HUES48 (cell line): ENCODE measurements around the gene SLC35D1.

ENCODE experiments used
- H3K27ac ChIP-seq: one replicate; pipeline ENCODE4 v1.7.0; 2013; ENCODE audit warnings: low read depth, low read length, inconsistent platforms
- H3K27me3 ChIP-seq: 2 replicates; pipeline ENCODE4 v1.6.1; 2013; ENCODE audit warnings: mild to moderate bottlenecking, low read length; ENCODE audit not compliant: control insufficient read depth, insufficient read depth
- H3K36me3 ChIP-seq: 2 replicates; pipeline ENCODE4 v1.6.1; 2013; ENCODE audit warnings: low read length; ENCODE audit not compliant: control insufficient read depth, insufficient read depth
- H3K4me1 ChIP-seq: 2 replicates; pipeline ENCODE4 v1.6.1; 2013; ENCODE audit warnings: mild to moderate bottlenecking, low read length; ENCODE audit not compliant: control insufficient read depth, insufficient read depth
- H3K4me3 ChIP-seq: 2 replicates; pipeline ENCODE4 v1.5.1; 2013; ENCODE audit warnings: mild to moderate bottlenecking, low read depth, low read length
- H3K9ac ChIP-seq: 2 replicates; pipeline ENCODE4 v1.6.1; 2013; ENCODE audit warnings: mild to moderate bottlenecking, low read depth, low read length, moderate library complexity
- H3K9me3 ChIP-seq: 2 replicates; pipeline ENCODE4 v1.6.1; 2013; ENCODE audit warnings: low read length; ENCODE audit not compliant: control insufficient read depth, insufficient read depth

SLC35D1 gene

DNA sequence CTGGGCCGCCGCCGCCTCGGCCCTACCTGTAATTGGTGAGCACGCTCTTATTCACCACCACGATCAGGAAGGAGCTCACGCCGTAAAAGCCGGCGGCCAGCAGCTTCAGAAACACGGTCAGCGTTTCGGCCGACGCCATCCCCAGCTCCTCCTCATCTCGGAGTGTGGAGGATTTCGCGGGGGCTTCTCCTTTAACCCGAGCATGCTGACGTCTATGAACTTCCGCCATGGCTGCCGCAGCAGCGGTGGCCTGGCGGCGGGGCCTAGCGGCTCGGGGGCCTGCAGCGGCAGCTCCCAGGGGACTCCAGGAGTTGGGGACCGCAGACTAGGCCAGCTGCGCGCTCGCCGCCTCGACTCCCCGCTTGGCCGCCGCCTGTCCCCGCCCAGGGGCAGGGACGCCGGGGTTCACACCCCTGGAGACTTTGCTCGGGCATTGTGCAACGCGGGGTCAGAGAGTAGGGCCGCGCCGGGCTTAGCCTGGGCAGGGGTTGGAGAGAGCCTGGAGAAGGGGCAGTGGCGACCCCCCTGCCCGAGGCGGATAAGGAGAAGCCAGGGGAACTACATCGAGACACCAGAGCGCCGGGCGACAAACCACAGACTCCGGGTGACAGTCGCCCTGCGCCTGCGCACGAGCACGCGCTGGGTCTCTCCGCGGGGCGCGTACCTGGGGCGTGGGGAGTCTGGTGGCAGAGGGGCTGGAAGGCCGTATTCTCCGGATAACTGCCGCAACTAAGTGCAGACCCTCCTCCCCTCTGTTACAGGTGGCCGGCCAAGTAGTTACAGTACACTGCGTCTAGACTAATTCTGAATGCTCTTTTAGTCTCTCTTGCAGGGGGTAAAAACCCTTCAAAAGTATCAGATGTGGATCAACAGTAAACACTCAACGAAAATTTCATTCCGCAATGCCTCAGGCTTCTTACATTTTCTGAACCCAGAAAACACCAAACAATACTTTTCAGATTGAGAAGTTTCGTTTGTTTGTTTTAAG, at the start of gene SLC35D1:
SLC35D1 (minus strand) TSS at position 364 of the 988 bp plus-strand sequence; CDS start at position 229, 135 bp downstream.
- peak within 1 kb of the TSS; percentile 92 for H3K27ac ChIP-seq
- peak within 1 kb of the TSS; percentile 94 for H3K4me3 ChIP-seq
- H3K9ac ChIP-seq: peak within 1 kb of the TSS; percentile 85
- H3K9me3 ChIP-seq: no peaks in the 10 kb centered on the region
- peaks cover 12% of the 10 kb centered on the region; the same call in 1 of the 2 replicates for H3K4me1 ChIP-seq
- peaks cover 11% of the 10 kb centered on the region for H3K27me3 ChIP-seq
- H3K36me3 ChIP-seq: peaks cover 13% of the 10 kb centered on the region; the same call in 1 of the 2 replicates

DNA sequence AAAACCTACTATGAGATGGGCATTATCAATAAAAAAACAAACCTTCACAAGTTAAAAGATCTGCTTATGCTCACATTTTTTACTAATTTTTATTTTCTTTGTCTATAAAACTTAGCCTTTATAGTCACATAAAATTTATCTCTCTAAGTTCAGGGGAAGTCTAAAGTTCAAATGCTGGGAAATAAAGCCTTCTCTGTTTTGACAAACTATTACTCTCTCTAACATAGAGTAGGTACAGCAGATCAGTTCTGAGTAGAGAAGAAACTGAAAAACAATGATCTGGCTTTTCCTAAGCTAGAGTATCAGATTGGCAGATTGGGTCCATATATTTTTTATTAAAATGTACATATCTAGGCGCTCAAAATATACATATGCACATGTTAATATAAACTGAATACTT, 49.6 kb upstream of the SLC35D1 start:
- no peak overlapping the region for H3K9ac ChIP-seq
- H3K27ac ChIP-seq: no peak overlapping the region
- H3K4me3 ChIP-seq: no peak overlapping the region
- no peaks in the 10 kb centered on the region for H3K9me3 ChIP-seq
- H3K36me3 ChIP-seq: no peaks in the 10 kb centered on the region
- H3K27me3 ChIP-seq: no peaks in the 10 kb centered on the region
- no peaks in the 10 kb centered on the region for H3K4me1 ChIP-seq

DNA sequence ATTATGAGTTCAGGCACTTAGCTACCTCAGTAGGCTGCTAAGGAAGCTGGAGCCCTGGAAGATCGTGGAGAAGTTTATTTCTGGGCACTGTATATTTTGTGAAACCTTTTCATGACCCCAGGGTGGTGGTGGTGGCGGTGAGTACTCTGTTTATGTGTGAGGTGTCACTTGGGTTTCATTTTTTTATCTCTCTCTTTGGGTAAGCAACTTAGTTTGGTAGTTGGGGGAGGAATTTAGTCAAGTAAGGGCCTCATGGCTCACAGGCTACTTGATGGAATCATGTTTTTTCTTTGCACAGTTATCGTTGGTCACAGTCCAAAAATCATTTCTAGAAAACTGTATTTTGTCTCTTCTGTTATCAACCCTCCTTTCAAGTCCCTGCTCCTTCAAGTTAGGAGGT, 46.9 kb upstream of the SLC35D1 start:
- Histone ChIP-seq H3K36me3 (no peaks in the 10 kb centered on the region), H3K27me3 (no peaks in the 10 kb centered on the region), H3K9ac (no peak overlapping the region), H3K9me3 (no peaks in the 10 kb centered on the region), H3K27ac (no peak overlapping the region), H3K4me1 (peaks cover 6% of the 10 kb centered on the region), H3K4me3 (no peak overlapping the region)

DNA sequence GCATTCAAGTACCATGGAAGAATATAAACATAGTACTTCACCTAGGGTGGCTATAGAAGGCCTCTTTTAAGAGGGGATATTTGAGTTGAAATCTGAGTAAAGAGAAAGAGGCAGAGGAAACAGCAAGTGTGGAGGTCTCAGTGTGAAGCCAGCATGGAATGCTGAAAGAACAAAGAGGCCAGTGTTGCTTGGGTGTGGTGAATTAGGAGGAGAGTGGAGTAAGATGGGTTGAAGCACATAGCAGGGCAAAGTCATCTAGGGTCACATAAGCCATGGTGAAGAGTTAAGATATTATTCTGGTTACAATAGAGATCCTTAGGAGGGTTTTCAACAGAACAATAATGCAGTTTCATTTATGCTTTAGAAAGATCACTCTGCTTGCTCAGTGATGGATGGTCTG, 43.4 kb upstream of the SLC35D1 start:
- no peaks in the 10 kb centered on the region for H3K36me3 ChIP-seq
- peak overlapping the region; percentile 32 for H3K27ac ChIP-seq

DNA sequence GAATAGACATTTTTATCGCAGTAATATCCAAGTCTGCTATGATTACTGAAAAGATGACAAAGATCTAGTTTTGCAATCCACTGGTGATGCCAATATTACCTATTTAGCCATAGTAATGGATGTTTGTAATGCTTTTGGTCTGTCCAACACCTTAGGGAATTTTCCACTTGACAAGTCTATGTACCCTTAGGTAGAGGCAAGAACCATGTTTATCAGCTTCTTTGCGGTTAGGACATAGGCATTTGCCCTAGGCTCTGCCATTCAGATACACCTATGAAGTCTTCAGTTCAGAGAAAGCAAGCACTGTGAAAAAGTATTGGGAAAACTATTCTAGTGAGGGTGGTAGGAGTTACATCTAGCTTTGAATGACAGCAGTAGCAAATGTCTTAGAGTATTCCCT, 40.2 kb upstream of the SLC35D1 start:
- no peak overlapping the region for H3K27ac ChIP-seq
- H3K9ac ChIP-seq: no peak overlapping the region
- no peaks in the 10 kb centered on the region for H3K27me3 ChIP-seq
- H3K36me3 ChIP-seq: no peaks in the 10 kb centered on the region
- no peak overlapping the region for H3K4me3 ChIP-seq
- H3K9me3 ChIP-seq: peaks cover 5% of the 10 kb centered on the region; the same call in 1 of the 2 replicates
- H3K4me1 ChIP-seq: peaks cover 6% of the 10 kb centered on the region

More for the DNA sequence above, 43.4 kb upstream of the SLC35D1 start:
- Histone ChIP-seq H3K4me3 (no peak overlapping the region), H3K9me3 (no peaks in the 10 kb centered on the region), H3K27me3 (no peaks in the 10 kb centered on the region), H3K4me1 (peaks cover 6% of the 10 kb centered on the region), H3K9ac (no peak overlapping the region)

DNA sequence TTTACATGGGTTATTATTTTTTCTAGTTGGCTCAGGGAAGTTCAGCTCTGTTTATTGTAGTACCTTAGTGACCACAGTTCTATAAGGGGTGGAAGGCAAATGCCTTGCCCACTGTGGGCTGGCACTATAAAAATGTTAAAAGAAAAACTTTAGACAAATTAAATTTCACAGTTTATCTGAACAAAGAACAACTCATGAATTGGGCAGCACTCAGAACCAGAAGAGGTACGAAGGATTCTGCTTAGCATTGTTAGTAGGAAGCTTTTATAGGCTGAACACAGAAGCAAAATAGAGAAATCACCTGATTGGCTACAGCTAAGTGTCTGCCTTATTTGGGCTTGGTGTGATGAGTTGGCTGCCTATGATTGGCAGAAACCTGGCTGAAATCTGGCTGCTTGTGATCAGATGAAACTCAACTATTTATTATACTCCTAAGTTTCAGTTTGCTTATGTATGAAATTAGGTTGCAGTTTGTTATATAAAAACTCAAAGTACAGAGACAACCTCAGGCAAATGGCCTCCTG, 35.8 kb upstream of the SLC35D1 start:
- Histone ChIP-seq H3K36me3 (no peaks in the 10 kb centered on the region), H3K9ac (no peak overlapping the region), H3K9me3 (peaks cover 5% of the 10 kb centered on the region; the same call in 1 of the 2 replicates), H3K4me1 (no peaks in the 10 kb centered on the region), H3K27ac (no peak overlapping the region), H3K27me3 (no peaks in the 10 kb centered on the region), H3K4me3 (no peak overlapping the region)

DNA sequence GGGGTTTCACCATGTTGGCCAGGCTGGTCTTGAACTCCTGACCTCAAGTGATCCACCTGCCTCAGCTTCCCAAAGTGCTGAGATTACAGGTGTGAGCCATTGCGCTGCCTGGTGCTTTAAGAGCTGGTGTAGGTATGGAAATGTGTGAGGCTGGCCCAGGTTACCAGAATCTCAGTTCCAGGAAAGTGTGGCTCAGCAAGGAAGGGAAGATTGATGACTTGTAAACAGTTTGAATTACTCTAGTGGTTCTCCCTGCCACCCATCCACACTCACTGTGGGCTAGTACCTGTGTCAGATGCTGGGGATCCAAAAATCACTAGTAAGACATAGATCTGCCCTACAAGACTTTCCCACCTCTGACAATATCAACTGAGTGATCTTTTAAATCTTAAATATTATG, 34.5 kb upstream of the SLC35D1 start:
- H3K36me3 ChIP-seq: no peaks in the 10 kb centered on the region
- no peak overlapping the region for H3K9ac ChIP-seq
- H3K27me3 ChIP-seq: no peaks in the 10 kb centered on the region
- H3K4me1 ChIP-seq: no peaks in the 10 kb centered on the region
- H3K9me3 ChIP-seq: peaks cover 5% of the 10 kb centered on the region; the same call in 1 of the 2 replicates
- no peak overlapping the region for H3K27ac ChIP-seq
- H3K4me3 ChIP-seq: no peak overlapping the region

DNA sequence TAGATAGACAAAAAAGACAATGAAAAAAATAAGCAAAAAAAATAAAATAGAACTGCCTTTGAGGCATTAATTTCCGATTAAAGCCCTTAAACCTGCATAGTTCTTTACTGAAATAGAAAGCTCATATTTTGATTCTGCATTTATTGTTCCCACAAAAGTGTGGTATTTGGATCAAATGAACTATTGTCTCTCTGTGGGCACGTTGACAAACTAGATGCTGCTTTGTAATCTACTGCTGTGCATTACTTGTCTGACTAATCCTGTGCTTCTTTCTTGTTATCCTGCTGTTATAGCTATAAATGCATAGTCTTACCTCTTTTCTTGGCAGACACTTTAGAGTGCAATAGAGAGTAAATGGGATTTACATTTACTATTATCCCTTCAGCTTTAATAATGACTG, 31.4 kb upstream of the SLC35D1 start:
- Histone ChIP-seq H3K9ac (no peak overlapping the region), H3K4me1 (no peaks in the 10 kb centered on the region), H3K36me3 (no peaks in the 10 kb centered on the region), H3K4me3 (no peak overlapping the region), H3K27ac (no peak overlapping the region), H3K27me3 (no peaks in the 10 kb centered on the region), H3K9me3 (peaks cover 5% of the 10 kb centered on the region; the same call in 1 of the 2 replicates)

DNA sequence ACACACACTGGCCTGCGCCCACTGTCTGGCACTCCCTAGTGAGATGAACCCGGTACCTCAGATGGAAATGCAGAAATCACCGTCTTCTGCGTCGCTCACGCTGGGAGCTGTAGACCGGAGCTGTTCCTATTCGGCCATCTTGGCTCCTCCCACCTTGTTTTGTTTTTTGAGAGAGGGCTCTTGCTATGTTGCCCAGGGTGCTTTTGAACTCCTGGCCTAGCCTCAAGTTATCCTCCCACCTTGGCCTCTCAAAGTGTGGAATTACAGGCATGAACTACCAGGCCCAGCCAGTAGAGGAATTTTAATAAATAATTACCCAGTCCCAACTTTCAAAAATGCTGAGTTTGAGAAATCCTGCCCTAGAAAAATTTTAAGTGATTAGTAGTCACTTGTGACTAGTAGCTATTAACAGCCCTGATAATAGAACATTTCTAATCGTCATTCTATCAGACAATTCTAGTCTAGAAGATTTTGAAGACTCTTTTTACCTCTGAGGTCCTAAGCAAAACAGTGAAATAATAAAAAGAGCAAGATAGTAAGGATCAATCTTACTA, 30.9 kb upstream of the SLC35D1 start:
- no peaks in the 10 kb centered on the region for H3K36me3 ChIP-seq
- no peaks in the 10 kb centered on the region for H3K4me1 ChIP-seq
- no peak overlapping the region for H3K27ac ChIP-seq
- H3K9me3 ChIP-seq: peaks cover under 1% of the 10 kb centered on the region; the same call in 1 of the 2 replicates
- no peak overlapping the region for H3K4me3 ChIP-seq
- no peak overlapping the region for H3K9ac ChIP-seq
- H3K27me3 ChIP-seq: no peaks in the 10 kb centered on the region

DNA sequence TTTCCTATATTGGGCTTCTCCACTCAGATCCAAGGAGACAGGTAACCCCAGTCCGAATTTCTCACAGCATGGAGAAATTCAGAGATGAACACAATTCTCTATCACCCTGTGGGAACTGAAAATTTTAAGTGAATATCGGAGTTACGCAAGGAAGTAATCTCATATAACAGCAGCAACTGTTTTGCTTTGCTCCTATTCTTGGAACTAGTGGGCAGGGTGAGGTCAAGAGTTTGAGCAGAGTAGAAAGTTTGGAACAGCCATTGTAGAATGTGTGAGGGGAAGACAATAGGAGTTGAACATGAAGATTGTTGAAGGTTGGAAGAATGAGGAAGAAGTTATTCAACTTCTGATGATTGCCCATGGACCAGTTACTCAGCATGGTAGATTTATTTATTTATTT, 24.3 kb upstream of the SLC35D1 start:
- H3K36me3 ChIP-seq: no peaks in the 10 kb centered on the region
- H3K27ac ChIP-seq: no peak overlapping the region
- H3K9ac ChIP-seq: no peak overlapping the region
- H3K27me3 ChIP-seq: no peaks in the 10 kb centered on the region
- H3K4me3 ChIP-seq: no peak overlapping the region
- H3K9me3 ChIP-seq: no peaks in the 10 kb centered on the region
- H3K4me1 ChIP-seq: no peaks in the 10 kb centered on the region

DNA sequence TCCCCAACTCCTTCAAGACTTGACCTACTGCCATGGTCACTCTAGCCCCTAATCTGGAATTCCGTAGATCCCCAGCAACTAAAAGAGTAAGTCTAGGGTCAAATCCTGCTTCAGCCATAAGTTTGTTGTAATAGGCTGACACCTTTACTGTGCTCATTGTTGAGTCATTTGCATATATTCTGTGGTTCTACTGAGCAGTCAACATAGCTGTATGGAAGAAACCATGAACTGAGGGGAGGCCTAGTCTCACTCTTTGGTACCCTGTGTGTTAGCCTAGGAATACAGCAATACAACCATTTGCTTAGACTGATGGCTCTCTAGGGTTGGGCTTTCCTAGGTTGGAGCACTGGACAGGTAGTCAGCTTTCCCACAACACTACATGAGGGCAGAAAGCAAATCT, 23.6 kb upstream of the SLC35D1 start:
- Histone ChIP-seq H3K27ac (no peak overlapping the region), H3K9me3 (no peaks in the 10 kb centered on the region), H3K4me3 (no peak overlapping the region), H3K9ac (no peak overlapping the region), H3K27me3 (no peaks in the 10 kb centered on the region), H3K4me1 (no peaks in the 10 kb centered on the region), H3K36me3 (no peaks in the 10 kb centered on the region)
